ENCODE measurements around the gene ANKS3.

The ANKS3 gene

DNA sequence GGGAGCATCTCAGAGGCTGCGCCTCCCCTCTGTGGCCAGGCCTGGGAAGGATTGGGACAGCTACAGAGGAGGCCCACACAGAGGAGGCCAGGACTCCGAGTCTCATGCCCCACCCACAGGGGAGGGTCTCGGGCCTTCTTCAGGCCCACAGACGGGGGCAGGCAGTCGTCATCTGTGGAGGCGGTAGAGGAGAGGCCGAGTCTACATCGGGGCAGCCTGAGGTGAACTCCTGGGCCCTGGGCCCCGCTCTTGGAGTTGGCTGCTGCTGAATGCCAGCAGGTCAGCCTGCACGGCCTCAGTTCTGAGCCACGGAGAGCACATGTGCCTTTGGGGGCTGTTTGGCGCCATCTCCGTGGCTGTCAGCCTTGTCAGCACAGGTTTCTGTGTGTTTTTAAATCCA is 48.8 kb downstream of the ANKS3 start:
- CTCF ChIA-PET: interaction anchor here (0.7 kb wide), 1 partner anchor 173 kb away, joined by 3 read pairs; no protein-coding TSS in a partner anchor
- H3K27ac ChIP-seq: peak overlapping the region; percentile 99
- TF ChIP-seq, protein P1, sequence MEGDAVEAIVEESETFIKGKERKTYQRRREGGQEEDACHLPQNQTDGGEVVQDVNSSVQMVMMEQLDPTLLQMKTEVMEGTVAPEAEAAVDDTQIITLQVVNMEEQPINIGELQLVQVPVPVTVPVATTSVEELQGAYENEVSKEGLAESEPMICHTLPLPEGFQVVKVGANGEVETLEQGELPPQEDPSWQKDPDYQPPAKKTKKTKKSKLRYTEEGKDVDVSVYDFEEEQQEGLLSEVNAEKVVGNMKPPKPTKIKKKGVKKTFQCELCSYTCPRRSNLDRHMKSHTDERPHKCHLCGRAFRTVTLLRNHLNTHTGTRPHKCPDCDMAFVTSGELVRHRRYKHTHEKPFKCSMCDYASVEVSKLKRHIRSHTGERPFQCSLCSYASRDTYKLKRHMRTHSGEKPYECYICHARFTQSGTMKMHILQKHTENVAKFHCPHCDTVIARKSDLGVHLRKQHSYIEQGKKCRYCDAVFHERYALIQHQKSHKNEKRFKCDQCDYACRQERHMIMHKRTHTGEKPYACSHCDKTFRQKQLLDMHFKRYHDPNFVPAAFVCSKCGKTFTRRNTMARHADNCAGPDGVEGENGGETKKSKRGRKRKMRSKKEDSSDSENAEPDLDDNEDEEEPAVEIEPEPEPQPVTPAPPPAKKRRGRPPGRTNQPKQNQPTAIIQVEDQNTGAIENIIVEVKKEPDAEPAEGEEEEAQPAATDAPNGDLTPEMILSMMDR (conservative IDR thresholded peaks at IDR 0.05; ENCODE audit: low read depth): no peak
- DNase-seq (ENCODE audit: low spot score): no peak
- POLR2A ChIA-PET (ENCODE audit: low non-redundant PET): no interaction called here

DNA sequence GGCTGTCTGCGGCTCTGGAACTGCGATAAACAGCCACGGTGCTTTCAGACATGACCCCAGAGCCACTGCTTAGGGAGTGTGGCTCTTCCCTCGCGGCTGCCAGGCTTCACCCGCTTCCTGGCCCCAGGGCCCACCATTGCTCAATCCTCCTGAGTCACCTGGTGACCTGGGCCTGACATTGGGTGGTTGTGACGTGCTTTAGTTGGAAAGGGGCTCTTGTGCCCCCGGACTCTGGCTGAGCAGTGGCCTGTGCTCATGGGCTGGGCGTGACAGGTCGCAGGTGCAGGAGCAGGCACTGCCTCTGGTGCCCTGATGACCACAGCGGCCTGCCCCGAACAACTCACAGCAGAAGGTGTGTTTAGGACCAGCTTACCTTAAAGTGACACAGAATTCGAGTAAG is 49.3 kb downstream of the ANKS3 start:
- ChIA-PET CTCF (interaction anchor here (0.7 kb wide), 1 partner anchor 173 kb away, joined by 3 read pairs; no protein-coding TSS in a partner anchor), POLR2A (ENCODE audit: low non-redundant PET) (no interaction called here)
- no peak for DNase-seq (ENCODE audit: low spot score)
- peak overlapping the region; percentile 99 for H3K27ac ChIP-seq
- TF ChIP-seq, protein P1 (conservative IDR thresholded peaks at IDR 0.05; ENCODE audit: low read depth): no peak

DNA sequence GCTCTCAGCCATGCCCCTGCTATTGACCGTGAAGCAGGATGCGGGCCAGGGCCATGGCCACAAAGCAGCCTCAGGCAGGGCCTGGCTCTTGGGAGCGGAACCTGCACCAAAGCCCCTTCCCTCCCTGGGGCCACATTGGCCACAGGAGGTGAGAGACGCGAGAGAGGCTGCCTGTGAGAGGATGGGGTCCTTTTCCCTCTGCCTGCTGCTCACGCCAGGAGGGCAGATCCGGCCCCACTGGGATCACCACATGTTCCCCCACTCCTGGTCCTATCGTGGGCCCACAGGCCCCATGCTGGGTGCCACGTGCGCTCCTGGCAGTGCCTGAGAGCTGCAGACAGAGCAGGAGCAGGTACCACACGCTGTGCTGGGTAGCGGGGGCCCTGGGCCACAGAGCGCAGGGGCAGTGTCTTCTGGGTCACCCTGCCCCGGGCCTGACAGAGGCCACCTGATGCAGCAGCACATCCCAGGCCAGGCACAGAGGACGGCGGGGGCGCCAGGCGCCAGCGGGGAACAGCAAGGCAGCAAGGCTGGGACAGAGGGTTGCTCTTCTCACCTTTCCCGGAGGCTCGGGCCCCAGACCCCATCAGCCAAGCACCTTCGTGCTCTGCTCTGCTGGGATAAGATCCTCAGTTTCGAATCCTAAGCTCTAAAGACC is 49.9 kb downstream of the ANKS3 start:
- ChIA-PET POLR2A (ENCODE audit: low non-redundant PET) (no interaction called here), CTCF (interaction anchor here (0.7 kb wide), 2 partner anchors 172 to 271 kb away, joined by 3 read pairs; no protein-coding TSS in a partner anchor)
- DNase-seq (ENCODE audit: low spot score): no peak
- TF ChIP-seq, protein P1 (conservative IDR thresholded peaks at IDR 0.05; ENCODE audit: low read depth): no peak
- peak overlapping the region; percentile 99 for H3K27ac ChIP-seq

DNA sequence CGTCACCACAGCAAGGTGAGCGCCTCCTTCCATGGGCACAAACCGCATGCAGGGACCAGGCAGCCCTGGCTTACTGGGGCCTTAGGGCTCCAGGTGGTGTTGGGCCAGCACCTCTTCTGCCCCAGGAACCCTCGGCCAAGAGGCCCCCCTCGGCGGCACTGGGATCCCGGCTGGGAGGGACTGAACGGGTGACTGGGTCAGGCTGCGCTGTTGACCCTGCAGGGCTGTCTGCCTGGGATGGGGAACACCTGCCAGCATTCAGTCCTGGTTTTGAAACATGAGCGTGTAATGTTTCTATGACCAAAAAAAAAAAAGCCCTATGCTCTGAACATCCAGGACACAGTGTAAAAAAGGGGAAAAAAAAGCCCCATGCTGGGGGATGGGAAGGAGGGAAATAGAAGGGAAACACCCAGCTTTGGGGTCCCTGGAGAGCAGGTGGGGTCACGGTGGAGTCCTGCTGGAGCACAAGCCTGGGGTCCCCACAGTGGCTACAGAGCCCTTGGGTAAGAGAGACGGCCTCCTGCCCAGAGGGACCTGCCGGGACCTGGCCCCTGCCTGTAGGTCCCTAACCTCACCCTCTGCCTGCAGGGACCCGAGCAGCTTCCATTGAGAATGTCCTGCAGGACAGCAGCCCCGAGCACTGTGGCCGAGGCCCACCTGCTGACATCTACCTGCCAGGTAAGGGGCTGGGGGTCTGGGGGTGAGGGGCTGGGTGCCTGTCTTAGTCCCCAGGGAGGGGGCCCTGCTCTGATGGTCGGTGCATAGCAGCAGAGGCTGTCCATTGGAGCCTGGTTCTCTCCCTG is 50.6 kb downstream of the ANKS3 start:
- POLR2A ChIA-PET (ENCODE audit: low non-redundant PET): no interaction called here
- H3K27ac ChIP-seq: peak overlapping the region; percentile 99
- TF ChIP-seq, protein P1 (conservative IDR thresholded peaks at IDR 0.05; ENCODE audit: low read depth): no peak; the same call in 1 of the 2 replicates
- CTCF ChIA-PET: interaction anchor here (0.5 to 0.8 kb wide), 3 partner anchors 9 to 272 kb away, joined by 3 to 4 read pairs (median 3); no protein-coding TSS in a partner anchor
- DNase-seq (ENCODE audit: low spot score): no peak

DNA sequence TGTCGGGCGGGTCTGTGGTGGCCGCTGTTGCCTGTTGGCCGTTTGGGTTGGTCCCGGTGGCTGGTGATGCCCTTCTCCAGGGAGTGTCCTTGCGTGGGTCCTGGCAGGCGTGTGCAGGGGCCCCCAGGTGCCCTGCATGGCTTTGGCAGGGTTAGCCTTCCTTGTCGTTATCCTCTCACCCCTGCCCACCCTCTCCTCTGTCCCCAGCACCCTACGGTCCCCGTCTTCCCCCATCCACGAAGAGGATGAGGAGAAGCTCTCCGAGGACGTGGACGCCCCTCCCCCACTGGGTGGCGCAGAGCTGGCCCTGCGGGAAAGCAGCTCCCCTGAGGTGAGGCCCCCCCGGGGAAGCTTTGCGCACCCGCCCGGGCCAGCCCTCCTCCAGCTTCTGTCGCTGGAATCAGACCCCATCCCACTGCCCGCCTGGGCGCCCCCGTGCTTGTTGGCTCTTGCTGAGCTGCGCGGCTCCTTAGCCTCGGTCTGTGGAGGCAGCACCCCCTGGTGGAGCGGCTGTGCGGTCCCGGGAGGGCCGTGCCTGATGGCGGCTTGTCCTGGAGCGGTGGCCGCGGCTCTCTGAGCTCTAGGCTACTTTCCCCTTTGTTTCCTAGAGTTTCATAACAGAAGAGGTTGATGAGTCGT is 51.3 kb downstream of the ANKS3 start:
- POLR2A ChIA-PET (ENCODE audit: low non-redundant PET): no interaction called here
- no peak for DNase-seq (ENCODE audit: low spot score)
- H3K27ac ChIP-seq: peak overlapping the region; percentile 99
- CTCF ChIA-PET: interaction anchor here (0.5 to 0.8 kb wide), 3 partner anchors 10 to 395 kb away, joined by 3 to 4 read pairs (median 3); no protein-coding TSS in a partner anchor
- TF ChIP-seq, protein P1 (conservative IDR thresholded peaks at IDR 0.05; ENCODE audit: low read depth): peak; percentile 37; the same call in 1 of the 2 replicates

DNA sequence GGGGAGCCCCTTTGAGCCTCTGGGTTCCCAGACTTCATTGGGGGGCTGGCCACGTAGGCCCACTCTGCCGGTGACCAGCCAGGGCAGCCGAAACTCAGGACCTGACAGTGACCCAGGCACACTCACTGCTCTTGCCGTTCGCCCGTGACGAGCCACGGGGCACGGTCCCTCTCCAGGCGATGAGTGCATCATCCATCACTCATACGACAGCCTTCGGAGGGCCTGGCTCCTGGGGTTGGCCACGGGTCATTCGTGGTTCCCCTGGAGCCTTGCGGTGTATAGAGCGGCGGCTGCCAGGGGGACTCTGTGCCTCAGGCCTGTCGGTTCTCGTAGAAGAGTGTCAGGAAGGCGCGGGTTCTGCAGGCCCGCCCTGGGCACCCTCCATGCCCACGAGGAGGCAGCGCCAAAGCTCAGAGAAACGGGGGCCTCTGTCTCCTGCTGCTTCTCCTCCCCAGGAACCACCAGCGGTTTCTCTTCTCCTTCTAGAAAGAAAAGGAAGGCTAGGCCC is 51.9 kb downstream of the ANKS3 start:
- TF ChIP-seq, protein P1 (conservative IDR thresholded peaks at IDR 0.05; ENCODE audit: low read depth): no peak
- no peak for DNase-seq (ENCODE audit: low spot score)
- POLR2A ChIA-PET (ENCODE audit: low non-redundant PET): no interaction called here
- CTCF ChIA-PET: interaction anchor here (0.6 kb wide), 1 partner anchor 395 kb away, joined by 3 read pairs; no protein-coding TSS in a partner anchor
- H3K27ac ChIP-seq: peak overlapping the region; percentile 99
